ENCODE results near the gene USP9X. TPM values are rescaled to one million over a fixed set of nuclear protein-coding genes. Genes with fewer than 3 reads are reported as not detected.

The USP9X gene
- total RNA-seq, 1 donor from 2014 or later = 86.3 TPM

GRCh38 chrX:41167888-41168287 is 82.6 kb downstream of the USP9X start:
- TF ChIP-seq CTCF (IDR thresholded peaks at IDR 0.05) = no peak
- Mint-ChIP-seq H3K27ac (ENCODE audit: unreplicated experiment) (no peak overlapping the region), H3K27me3 (ENCODE audit: low read depth) (no peaks in the 10 kb centered on the region), H3K9me3 (ENCODE audit: low read depth) (peaks cover 3% of the 10 kb centered on the region), H3K36me3 (ENCODE audit: low read depth) (peaks cover 9% of the 10 kb centered on the region), H3K4me3 (ENCODE audit: unreplicated experiment) (no peak overlapping the region), H3K4me1 (ENCODE audit: low read depth) (no peaks in the 10 kb centered on the region)
- no peak for DNase-seq (ENCODE audit: low spot score)

GRCh38 chrX:41176263-41176662 is 91.0 kb downstream of the USP9X start:
- H3K27me3 Mint-ChIP-seq (ENCODE audit: low read depth) = no peaks in the 10 kb centered on the region
- TF ChIP-seq CTCF (IDR thresholded peaks at IDR 0.05) = no peak
- H3K36me3 Mint-ChIP-seq (ENCODE audit: low read depth) = peaks cover 3% of the 10 kb centered on the region
- H3K4me1 Mint-ChIP-seq (ENCODE audit: low read depth) = peaks cover 3% of the 10 kb centered on the region
- H3K27ac Mint-ChIP-seq (ENCODE audit: unreplicated experiment) = no peak overlapping the region
- no peak overlapping the region for H3K4me3 Mint-ChIP-seq (ENCODE audit: unreplicated experiment)
- DNase-seq (ENCODE audit: low spot score) = no peak
- H3K9me3 Mint-ChIP-seq (ENCODE audit: low read depth) = no peaks in the 10 kb centered on the region

GRCh38 chrX:41177297-41177696 is 92.1 kb downstream of the USP9X start:
- no peak for DNase-seq (ENCODE audit: low spot score)
- H3K27ac Mint-ChIP-seq (ENCODE audit: unreplicated experiment) = no peak overlapping the region
- H3K4me1 Mint-ChIP-seq (ENCODE audit: low read depth) = peaks cover 5% of the 10 kb centered on the region
- no peaks in the 10 kb centered on the region for H3K27me3 Mint-ChIP-seq (ENCODE audit: low read depth)
- H3K9me3 Mint-ChIP-seq (ENCODE audit: low read depth) = no peaks in the 10 kb centered on the region
- no peak overlapping the region for H3K4me3 Mint-ChIP-seq (ENCODE audit: unreplicated experiment)
- no peak for TF ChIP-seq CTCF (IDR thresholded peaks at IDR 0.05)
- H3K36me3 Mint-ChIP-seq (ENCODE audit: low read depth) = peaks cover 2% of the 10 kb centered on the region

DNA sequence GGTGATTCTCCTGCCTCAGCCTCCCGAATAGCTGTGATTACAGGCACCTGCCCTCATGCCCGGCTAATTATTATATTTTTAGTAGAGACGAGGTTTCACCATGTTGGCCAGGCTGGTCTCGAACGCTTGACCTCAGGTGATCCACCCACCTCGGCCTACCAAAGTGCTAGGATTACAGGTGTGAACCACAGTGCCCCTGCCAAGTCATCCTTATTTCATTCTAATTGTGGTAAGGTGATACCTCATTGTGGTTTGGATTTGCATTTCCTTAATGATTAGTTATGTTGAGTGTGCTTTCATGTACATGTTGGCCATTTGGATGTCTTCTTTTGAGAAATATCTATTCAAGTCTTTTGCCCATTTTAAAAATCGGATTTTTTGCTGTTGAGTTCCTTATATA is 93.0 kb downstream of the USP9X start:
- H3K9me3 Mint-ChIP-seq (ENCODE audit: low read depth) = no peaks in the 10 kb centered on the region
- no peak overlapping the region for H3K27ac Mint-ChIP-seq (ENCODE audit: unreplicated experiment)
- no peak for TF ChIP-seq CTCF (IDR thresholded peaks at IDR 0.05)
- H3K36me3 Mint-ChIP-seq (ENCODE audit: low read depth) = peaks cover 2% of the 10 kb centered on the region
- no peak overlapping the region for H3K4me3 Mint-ChIP-seq (ENCODE audit: unreplicated experiment)
- no peaks in the 10 kb centered on the region for H3K27me3 Mint-ChIP-seq (ENCODE audit: low read depth)
- DNase-seq (ENCODE audit: low spot score) = no peak
- peaks cover 7% of the 10 kb centered on the region for H3K4me1 Mint-ChIP-seq (ENCODE audit: low read depth)

GRCh38 chrX:41180194-41180908 is 95.1 kb downstream of the USP9X start:
- H3K27me3 Mint-ChIP-seq (ENCODE audit: low read depth) = no peaks in the 10 kb centered on the region
- H3K4me1 Mint-ChIP-seq (ENCODE audit: low read depth) = peaks cover 7% of the 10 kb centered on the region
- DNase-seq (ENCODE audit: low spot score) = no peak
- TF ChIP-seq CTCF (IDR thresholded peaks at IDR 0.05) = peak; percentile 84
- no peak overlapping the region for H3K4me3 Mint-ChIP-seq (ENCODE audit: unreplicated experiment)
- H3K27ac Mint-ChIP-seq (ENCODE audit: unreplicated experiment) = peak overlapping the region; percentile 60
- no peaks in the 10 kb centered on the region for H3K9me3 Mint-ChIP-seq (ENCODE audit: low read depth)
- no peaks in the 10 kb centered on the region for H3K36me3 Mint-ChIP-seq (ENCODE audit: low read depth)
